HG02973 (cell line): ENCODE measurements around the gene SLX9.

Experiments
- ATAC-seq: cut with Tn5 transposase; IDR thresholded peaks from one replicate; pipeline ENCODE4 v1.9.1; 2021; ENCODE audit warnings: moderate library complexity; ENCODE audit not compliant: unreplicated experiment

Gene SLX9

GRCh38 chr21:44957901-44958451 lies 18.1 kb downstream of the SLX9 start:
- ATAC-seq, result no peak

DNA sequence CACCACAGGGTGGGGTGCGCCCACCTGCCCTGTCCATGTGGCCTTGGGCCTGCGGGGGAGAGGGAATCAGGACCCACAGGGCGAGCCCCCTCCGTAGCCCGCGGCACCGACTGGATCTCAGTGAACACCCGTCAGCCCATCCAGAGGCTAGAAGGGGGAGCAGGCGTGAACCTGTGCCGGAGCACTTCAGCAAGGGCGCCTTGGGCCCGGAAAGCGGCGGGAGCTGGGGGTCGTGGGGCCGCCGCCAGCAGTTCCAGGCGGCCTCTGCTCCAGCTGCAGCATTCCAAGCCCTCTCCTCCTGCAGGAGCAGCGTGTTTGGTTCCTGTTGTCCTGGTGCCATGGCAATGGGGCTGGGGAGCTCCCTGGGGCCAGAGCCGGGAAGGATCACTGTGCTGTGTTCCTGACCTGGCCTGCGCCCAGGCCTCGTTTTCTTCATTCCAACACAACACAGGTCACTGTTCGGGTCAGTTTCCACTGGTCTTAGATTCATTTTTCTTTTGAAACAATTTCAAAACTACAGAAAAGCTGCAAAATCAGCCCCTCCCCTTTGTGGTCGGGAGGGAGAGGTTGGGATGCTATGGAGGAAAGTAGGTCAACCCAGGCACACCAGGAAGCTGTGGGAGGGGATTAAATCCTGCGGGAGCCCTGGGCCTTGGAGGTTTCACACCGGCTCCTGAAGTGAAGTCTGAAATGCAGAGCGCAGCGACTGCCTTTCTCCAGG lies 18.8 kb downstream of the SLX9 start:
- no peak for ATAC-seq

DNA sequence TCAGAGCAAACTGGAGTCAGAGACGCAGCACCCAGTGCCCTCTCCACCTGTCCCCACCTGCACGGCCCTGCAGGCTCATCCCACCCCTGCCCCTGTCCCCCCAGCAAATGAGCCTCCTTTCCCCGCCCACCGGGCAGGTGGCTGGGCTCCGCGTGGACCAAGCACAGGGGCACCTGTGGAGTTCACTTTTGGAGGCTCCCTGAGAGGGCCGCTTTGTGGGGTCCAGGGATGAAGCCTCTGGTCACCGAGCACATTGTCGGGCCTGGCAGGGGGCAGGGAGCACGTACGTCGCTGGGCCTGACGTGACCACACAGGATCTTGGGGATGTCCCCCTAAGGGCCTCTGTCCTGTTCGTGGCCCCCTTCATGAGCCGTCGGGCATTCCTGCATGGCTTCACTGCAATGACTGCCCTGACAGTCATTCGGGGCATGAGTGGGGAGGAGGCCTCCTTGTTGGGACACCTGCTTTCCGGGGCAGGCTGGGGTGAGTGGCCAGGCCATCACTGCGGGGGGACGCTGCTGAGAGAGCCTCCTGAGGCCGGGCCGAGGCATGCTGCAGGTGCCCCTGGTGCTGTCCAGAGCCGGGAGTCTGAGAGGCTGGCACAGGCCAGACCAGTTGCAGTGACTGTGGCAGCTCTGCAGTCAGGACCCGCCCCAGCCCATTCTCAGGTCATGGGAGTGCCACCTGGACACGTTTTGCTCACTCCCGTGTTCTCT lies 19.7 kb downstream of the SLX9 start:
- ATAC-seq, result no peak

GRCh38 chr21:44960141-44961092 lies 20.6 kb downstream of the SLX9 start:
- no peak for ATAC-seq

GRCh38 chr21:44962403-44962966 lies 22.7 kb downstream of the SLX9 start:
- no peak for ATAC-seq

GRCh38 chr21:44964381-44964780 lies 24.6 kb downstream of the SLX9 start:
- ATAC-seq, result no peak

DNA sequence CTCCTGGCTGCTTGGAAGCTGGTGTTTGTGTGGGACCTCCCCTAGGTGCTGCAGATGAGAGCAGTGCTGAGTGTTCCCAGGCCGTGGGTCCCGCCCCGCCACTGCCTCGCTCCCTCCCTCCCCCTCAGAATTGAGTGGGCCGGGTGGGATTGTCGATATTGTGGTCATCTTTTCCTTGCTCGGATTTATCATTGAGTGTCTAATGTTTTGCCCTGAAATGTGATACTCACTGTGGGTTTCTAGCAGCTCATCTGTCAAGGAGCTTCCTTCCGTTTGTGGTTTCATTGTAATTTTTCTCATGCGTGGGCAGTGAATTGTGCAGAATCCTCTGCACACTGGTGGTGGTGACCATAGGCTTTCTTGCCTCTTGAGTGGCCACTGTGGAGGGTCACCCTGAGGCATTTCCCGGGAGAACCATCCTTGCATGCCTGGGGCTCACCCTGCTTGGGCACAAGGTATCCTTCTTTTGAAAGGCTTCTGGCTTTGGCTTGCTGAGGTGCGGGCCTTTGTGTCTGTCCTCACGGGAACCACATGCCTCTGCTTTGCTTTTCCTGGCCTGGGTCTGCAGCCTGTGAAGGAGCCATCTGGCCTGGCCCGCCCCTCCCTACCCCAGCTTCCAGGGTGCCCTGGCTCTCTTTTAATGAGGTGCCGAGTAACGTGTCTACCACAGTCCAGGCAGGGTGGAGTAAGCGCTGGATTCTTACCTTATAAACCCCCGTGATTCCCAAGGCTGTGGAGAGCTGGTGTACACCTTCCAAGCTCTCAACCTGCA lies 25.6 kb downstream of the SLX9 start:
- no peak for ATAC-seq

DNA sequence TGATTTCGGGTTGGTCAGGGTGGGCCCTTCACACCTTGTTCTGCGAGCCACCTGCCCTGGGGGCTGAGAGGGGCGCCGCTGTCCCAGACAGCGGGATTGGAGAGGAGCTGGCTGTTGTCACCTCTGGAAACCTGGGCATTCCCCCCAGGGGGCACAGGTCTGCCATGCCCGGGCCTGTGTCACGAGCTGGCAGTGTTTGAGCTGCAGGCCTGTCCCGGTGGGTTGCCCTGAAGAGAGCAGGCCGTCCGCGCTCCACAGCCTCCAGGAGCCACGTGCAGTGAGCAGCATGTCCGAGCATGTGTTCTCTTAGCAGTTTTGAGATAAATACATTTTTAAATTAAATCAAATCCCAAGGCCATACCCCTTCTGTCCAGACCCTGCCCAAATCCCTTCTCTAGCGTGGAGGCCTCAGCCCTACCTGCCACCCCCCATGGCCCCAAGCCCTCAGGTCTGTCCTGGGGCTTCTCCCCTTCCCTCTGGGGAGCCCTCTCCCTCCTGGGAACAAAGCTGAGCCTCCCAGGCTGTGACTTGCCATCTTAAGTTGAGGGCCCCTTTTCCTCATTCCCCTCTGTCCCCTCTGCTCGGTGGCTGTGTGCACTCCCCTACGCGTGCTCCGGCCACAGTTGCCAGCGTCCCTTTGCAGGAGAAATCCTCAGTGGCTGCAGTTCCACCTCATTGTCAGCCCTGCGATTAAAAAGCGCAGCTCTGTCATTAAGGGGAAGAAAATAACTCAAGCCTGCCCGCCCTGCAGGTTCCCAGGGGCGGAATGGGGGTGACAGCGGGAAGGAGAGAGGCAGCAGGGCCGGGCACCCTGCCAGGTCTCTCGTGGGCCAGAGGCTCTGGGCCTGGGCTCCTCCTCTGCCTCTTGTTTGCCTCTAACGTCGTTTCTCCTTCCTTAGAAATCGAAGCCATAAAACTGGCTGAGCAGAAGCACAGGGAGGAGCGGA lies 26.6 kb downstream of the SLX9 start:
- no peak for ATAC-seq

DNA sequence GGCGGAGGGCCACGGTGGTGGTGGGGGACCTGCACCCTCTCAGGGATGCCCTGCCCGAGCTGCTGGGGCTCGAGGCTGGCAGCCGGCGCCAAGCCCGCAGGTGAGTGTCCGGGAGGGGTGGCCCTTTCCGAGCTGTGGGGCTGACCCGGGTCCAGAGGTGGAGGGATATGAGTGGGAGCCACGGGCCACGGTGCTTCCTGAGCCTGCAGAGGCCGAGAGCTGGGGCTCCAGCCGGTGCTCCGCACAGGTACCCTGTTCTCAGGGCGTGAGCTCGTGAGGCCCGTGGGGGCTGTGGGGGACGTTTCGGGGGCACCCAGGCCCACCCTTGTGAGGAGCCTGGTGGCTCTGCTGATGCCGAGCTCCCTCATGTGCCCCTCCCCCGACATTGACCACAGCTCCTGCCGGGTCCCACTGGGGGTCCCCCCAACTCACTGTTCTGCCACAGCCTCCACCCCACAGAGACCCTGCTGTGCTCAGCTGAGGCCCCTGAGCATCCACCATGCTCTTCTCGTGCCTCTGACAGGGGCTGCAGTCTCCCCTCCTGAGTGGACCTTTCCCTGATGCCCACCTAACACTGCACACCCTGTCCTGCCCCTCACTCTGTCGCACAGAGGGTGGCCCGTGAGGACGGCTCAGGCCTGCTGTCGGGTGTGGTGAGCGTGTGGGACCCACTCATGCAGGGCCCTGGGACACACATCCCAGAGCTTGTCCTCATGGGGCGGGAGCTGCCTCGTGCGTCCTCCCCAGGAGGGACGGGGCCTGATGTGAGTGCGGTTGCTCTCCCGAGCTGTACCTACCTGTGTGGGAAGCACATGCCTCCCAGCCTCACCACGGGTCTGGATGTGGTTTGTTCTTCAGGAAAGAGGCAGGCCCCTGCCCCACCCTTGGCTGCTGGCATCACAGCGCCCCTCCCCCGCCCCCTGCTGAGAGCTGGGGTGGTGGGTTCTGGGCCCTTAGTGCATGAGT lies 27.5 kb downstream of the SLX9 start:
- ATAC-seq, result no peak

DNA sequence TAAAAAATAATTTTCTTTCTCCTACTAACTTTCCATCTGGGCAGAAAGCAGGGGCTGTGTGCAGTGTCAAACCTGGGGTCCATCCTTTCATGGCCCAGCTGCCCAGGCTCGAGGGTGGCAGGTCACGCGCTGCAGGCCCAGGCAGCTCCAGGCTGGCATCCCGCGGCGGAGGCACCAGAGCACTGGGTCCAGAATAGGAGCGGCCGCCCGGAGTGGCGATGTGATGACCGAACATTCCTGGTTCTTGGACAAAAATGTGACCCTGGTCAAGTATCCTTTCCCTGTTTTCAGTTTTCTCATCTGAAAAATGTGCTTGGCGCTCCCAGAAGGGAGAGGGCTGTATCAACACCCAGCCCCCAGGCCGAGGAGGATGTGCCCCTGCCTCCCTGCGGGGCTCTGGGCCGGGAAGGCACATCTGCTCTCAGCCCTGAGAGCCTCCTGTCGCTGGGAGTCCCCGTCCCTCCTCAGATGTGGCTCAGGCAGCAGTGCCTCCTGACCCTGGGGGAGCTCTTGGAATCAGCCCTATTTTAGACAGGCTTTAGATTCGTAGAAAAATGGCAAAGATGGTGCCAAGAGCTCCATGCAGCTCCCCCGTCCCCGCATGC lies 29.3 kb downstream of the SLX9 start:
- no peak for ATAC-seq

GRCh38 chr21:44969931-44970755 lies 30.3 kb downstream of the SLX9 start:
- no peak for ATAC-seq

DNA sequence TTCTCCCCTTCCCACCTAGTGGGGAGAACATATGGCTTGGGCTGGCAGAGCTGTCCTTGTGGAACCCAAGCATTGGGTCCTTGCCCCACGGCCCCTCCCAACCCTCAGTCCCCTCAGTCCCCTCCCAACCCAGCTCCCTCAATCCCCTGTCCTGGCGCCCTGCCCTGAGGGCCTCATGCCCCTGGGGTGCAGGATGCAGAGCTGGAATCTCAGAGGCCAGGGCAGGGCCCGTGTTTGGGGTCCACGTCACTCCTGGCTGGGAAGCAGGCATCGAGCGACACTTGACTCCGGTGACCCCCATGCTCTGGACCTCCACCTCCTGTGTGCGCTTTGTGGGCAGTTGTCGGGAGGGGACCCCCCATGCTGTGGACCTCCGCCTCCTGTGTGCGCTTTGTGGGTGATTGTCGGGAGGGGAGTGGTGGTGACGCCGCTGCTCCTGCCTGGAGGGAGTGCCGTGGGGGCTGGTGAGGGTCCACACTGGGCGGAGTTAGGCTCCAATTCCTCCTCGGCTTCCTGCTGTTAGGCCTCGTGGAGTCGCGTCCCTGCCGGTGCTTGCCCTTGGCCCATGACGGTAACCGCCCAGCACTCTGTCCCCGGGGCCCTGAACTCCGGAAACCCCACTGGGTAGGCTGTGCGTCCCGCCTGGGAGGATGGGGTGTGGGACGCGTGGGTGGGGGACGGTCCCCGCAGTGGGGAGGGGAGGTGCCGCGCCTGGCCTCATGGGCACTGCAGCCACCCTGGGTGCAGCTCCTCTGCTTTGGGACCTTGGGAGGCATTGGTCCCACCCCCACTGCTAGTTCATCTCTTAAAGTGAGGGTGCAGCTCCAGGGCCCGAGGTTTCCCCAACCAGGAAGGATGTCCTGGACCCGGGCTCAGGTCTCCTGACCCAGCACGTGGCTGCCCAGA lies 31.2 kb downstream of the SLX9 start:
- ATAC-seq, result no peak

- ATAC-seq, result no peak
Measured at GRCh38 chr21:44971672-44971995, 31.8 kb downstream of the SLX9 start.

DNA sequence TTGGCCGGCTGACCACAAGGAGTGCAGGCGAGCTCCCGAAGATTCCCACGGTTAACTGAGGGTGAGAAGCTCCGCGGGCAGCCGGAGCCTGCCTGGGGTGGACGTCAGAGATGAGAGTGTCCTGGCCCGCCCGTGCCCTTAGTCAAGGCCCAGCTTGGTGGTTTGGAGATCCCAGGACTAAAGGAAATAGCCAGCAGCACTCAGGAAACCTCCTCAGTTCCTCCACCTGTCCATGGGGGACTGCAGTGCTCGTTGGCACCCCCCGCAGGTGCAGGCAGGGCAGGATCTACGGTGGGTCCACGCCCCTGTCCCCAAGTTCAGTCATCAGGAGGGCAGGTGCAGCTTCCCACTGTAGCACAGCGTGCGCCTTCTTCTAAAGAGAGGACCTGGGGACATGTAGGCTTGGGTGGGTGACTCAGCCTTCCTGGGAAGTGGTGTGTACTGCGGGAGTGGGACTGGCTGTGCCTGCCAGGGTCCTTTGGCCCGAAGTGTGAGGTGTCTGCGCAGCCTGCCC lies 32.5 kb downstream of the SLX9 start:
- ATAC-seq, result no peak

- no peak for ATAC-seq
Measured at GRCh38 chr21:44972821-44973220, 33.0 kb downstream of the SLX9 start.
